Progenitor cell of endocrine pancreas (in vitro differentiated cells): ENCODE results near the gene GTF2IRD1. TPM values are rescaled to one million over a fixed set of nuclear protein-coding genes. Genes with fewer than 3 reads are reported as not detected.

Source experiments
- DNase-seq: peaks from one replicate; pipeline ENCODE4 v3.0.0; 2021; ENCODE audit warnings: low spot score; ENCODE audit not compliant: unreplicated experiment
- H3K27ac Mint-ChIP-seq: 2 replicates; pipeline ENCODE4 v1.8.0; 2021; ENCODE audit warnings: mild to moderate bottlenecking, moderate library complexity, mixed read lengths
- H3K27me3 Mint-ChIP-seq: 2 replicates; pipeline ENCODE4 v1.8.0; 2021; ENCODE audit warnings: mixed read lengths
- H3K36me3 Mint-ChIP-seq: 2 replicates; pipeline ENCODE4 v1.8.0; 2022; ENCODE audit warnings: mixed read lengths; ENCODE audit not compliant: insufficient read depth
- H3K4me1 Mint-ChIP-seq: 2 replicates; pipeline ENCODE4 v1.8.0; 2021; ENCODE audit warnings: low read depth, mixed read lengths
- H3K4me3 Mint-ChIP-seq: 2 replicates; pipeline ENCODE4 v1.8.0; 2021; ENCODE audit warnings: low read depth, mild to moderate bottlenecking, moderate library complexity, mixed read lengths
- H3K9me3 Mint-ChIP-seq: 2 replicates; pipeline ENCODE4 v1.8.0; 2021; ENCODE audit warnings: low read depth, mixed read lengths
- CTCF ChIP-seq: fragments of 200-600 bp; sonication (generic); IDR thresholded peaks from one replicate; pipeline ENCODE4 v1.5.0; 2021; ENCODE audit warnings: antibody characterized with exemption, mild to moderate bottlenecking; ENCODE audit not compliant: unreplicated experiment
- total RNA-seq: library from RNA; stranded (reverse); gene quantifications from 2 replicates; pipeline ENCODE4 v1.2.1, GENCODE V29; 2021

GTF2IRD1 gene
- total RNA-seq, 1 donor from 2014 or later: 60.7 TPM

GRCh38 chr7:74475243-74475986, 21.7 kb downstream of the GTF2IRD1 start:
- no peak for TF ChIP-seq CTCF
- no peak for DNase-seq
- no peak overlapping the region for H3K4me3 Mint-ChIP-seq
- H3K36me3 Mint-ChIP-seq: peaks cover 2% of the 10 kb centered on the region
- H3K27ac Mint-ChIP-seq: peak overlapping the region; percentile 88
- H3K27me3 Mint-ChIP-seq: no peaks in the 10 kb centered on the region
- peaks cover 14% of the 10 kb centered on the region for H3K4me1 Mint-ChIP-seq
- H3K9me3 Mint-ChIP-seq: no peaks in the 10 kb centered on the region

GRCh38 chr7:74475987-74476350, 22.3 kb downstream of the GTF2IRD1 start:
- H3K36me3 Mint-ChIP-seq: peaks cover 2% of the 10 kb centered on the region
- DNase-seq: no peak
- no peaks in the 10 kb centered on the region for H3K27me3 Mint-ChIP-seq
- no peak for TF ChIP-seq CTCF
- no peak overlapping the region for H3K4me3 Mint-ChIP-seq
- H3K27ac Mint-ChIP-seq: peak overlapping the region; percentile 12
- H3K4me1 Mint-ChIP-seq: peaks cover 15% of the 10 kb centered on the region
- H3K9me3 Mint-ChIP-seq: no peaks in the 10 kb centered on the region

GRCh38 chr7:74476626-74477025, 22.9 kb downstream of the GTF2IRD1 start:
- no peak for TF ChIP-seq CTCF
- no peak overlapping the region for H3K4me3 Mint-ChIP-seq
- H3K36me3 Mint-ChIP-seq: peaks cover 2% of the 10 kb centered on the region
- H3K9me3 Mint-ChIP-seq: no peaks in the 10 kb centered on the region
- H3K27ac Mint-ChIP-seq: peak overlapping the region; percentile 38
- peaks cover 16% of the 10 kb centered on the region for H3K4me1 Mint-ChIP-seq
- no peaks in the 10 kb centered on the region for H3K27me3 Mint-ChIP-seq
- DNase-seq: no peak

GRCh38 chr7:74478671-74479065, 25.0 kb downstream of the GTF2IRD1 start:
- Mint-ChIP-seq H3K36me3 (no peaks in the 10 kb centered on the region), H3K27ac (no peak overlapping the region), H3K4me3 (no peak overlapping the region), H3K27me3 (no peaks in the 10 kb centered on the region), H3K4me1 (peaks cover 18% of the 10 kb centered on the region), H3K9me3 (no peaks in the 10 kb centered on the region)
- TF ChIP-seq CTCF: no peak
- no peak for DNase-seq

GRCh38 chr7:74479066-74479781, 25.5 kb downstream of the GTF2IRD1 start:
- no peak overlapping the region for H3K4me3 Mint-ChIP-seq
- H3K36me3 Mint-ChIP-seq: no peaks in the 10 kb centered on the region
- H3K27me3 Mint-ChIP-seq: no peaks in the 10 kb centered on the region
- no peaks in the 10 kb centered on the region for H3K9me3 Mint-ChIP-seq
- no peak for TF ChIP-seq CTCF
- H3K4me1 Mint-ChIP-seq: peaks cover 18% of the 10 kb centered on the region
- DNase-seq: no peak
- no peak overlapping the region for H3K27ac Mint-ChIP-seq
